Neural progenitor cell (in vitro differentiated cells): ENCODE results near the gene NDE1.

Experiments
- CTCF ChIP-seq: fragments of 200-600 bp; sonication (generic); IDR thresholded peaks from 2 replicates; pipeline ENCODE4 v1.5.1; 2017; ENCODE audit warnings: antibody characterized with exemption, mild to moderate bottlenecking
- EZH2 ChIP-seq: fragments of 200-600 bp; sonication (generic); IDR thresholded peaks from 2 replicates; pipeline ENCODE4 v1.6.1; 2017; ENCODE audit warnings: antibody characterized with exemption, mild to moderate bottlenecking, moderate library complexity

GRCh38 chr16:15764112-15764511, 114.1 kb downstream of the NDE1 start:
- no peak for TF ChIP-seq CTCF
- no peak for TF ChIP-seq EZH2
